K562 (cell line): ENCODE results near the gene CD3D. TPM values are rescaled to one million over a fixed set of nuclear protein-coding genes. Genes with fewer than 3 reads are reported as not detected.

Experiments used
- COPS2 ChIP-seq: fragments of 450-650 bp; conservative IDR thresholded peaks from 2 replicates; pipeline ENCODE4 v1.6.1; 2016; ENCODE audit warnings: mild to moderate bottlenecking, moderate library complexity
- DACH1 ChIP-seq: fragments of 450-650 bp; IDR thresholded peaks from 2 replicates; pipeline ENCODE4 v1.6.1; 2018; ENCODE audit not compliant: partially characterized antibody
- E4F1 ChIP-seq: fragments of 250-450 bp; sonication (Bioruptor Pico); IDR thresholded peaks from 2 replicates; pipeline ENCODE4 v1.5.0; 2021; ENCODE audit warnings: mild to moderate bottlenecking, borderline replicate concordance
- FOSL1 ChIP-seq: fragments of 200-800 bp; sonication (Bioruptor generic); conservative IDR thresholded peaks from 2 replicates; pipeline ENCODE4 v1.6.1; 2016; ENCODE audit warnings: missing genetic modification characterization, missing compliant biosample characterization
- FOXK2 ChIP-seq, 2 experiments: fragments of 450-650 bp; IDR thresholded peaks in 1 of 2; conservative IDR thresholded peaks in 1 of 2; 2 replicates each; pipeline ENCODE4 v1.6.1; 2016; ENCODE audit warnings: low read depth in 2 of 2, mild to moderate bottlenecking in 1 of 2
- STAG1 ChIP-seq: sonication (generic); formaldehyde crosslinking; IDR thresholded peaks from 2 replicates; pipeline ENCODE4 v1.5.0; 2020; ENCODE audit warnings: missing genetic modification reagents, borderline replicate concordance
- TCF7 ChIP-seq: sonication (generic); IDR thresholded peaks from 2 replicates; pipeline ENCODE4 v1.6.1; 2016; ENCODE audit warnings: antibody characterized with exemption, borderline replicate concordance
- TFE3 ChIP-seq: fragments of 450-650 bp; formaldehyde crosslinking; IDR thresholded peaks from 2 replicates; pipeline ENCODE4 v1.4.0; 2020; ENCODE audit warnings: mild to moderate bottlenecking, mixed read lengths
- ZC3H4 ChIP-seq: sonication (generic); formaldehyde crosslinking; IDR thresholded peaks from 2 replicates; pipeline ENCODE4 v1.9.0; 2021; ENCODE audit warnings: missing genetic modification reagents, borderline replicate concordance
- ZNF24 ChIP-seq: fragments of 450-650 bp; IDR thresholded peaks from 2 replicates; pipeline ENCODE4 v1.6.1; 2016
- ZNF282 ChIP-seq: sonication (generic); formaldehyde crosslinking; IDR thresholded peaks from 2 replicates; pipeline ENCODE4 v1.8.1; 2023; ENCODE audit warnings: missing genetic modification reagents
- polyA plus RNA-seq, 8 experiments: library from polyadenylated mRNA; depleted of rRNA in 4 of 8; stranded (reverse) in 5 of 8; unstranded in 3 of 8; fragments of >200 nt; fragmentation: Nextera tagmentation in 2 of 8; fragmentation: Illumina TruSeq in 1 of 8; extraction: Ambion mirVana in 2 of 8; extraction: Trizol in 1 of 8; gene quantifications; 2 replicates each; pipeline versions ENCODE4 v1.2.1 to v1.2.3, GENCODE V29; 2011 to 2014; ENCODE audit warnings: inconsistent platforms in 1 of 8, missing spikeins in 1 of 8
- total RNA-seq, 7 experiments: library from RNA; depleted of rRNA in 6 of 7; stranded (reverse); fragments of >200 nt in 6 of 7; fragmentation: Illumina TruSeq in 2 of 7; extraction: Trizol in 2 of 7; gene quantifications; 2 replicates each; pipeline versions ENCODE4 v1.2.1 to v1.2.3, GENCODE V29; 2011 to 2021; ENCODE audit warnings: low replicate concordance in 1 of 7
- TF ChIP-seq, protein P1 (sequence below): sonication (generic); formaldehyde crosslinking; IDR thresholded peaks from 2 replicates; pipeline ENCODE4 v1.8.1; 2023; ENCODE audit warnings: mild to moderate bottlenecking, missing genetic modification reagents
- TF ChIP-seq, protein P2 (sequence below): fragments of 200-400 bp; formaldehyde crosslinking; IDR thresholded peaks from 2 replicates; pipeline ENCODE4 v1.6.1; 2017; ENCODE audit warnings: mild to moderate bottlenecking, low read depth, low read length, moderate library complexity
- TF ChIP-seq, protein P3 (sequence below): fragments of 250-450 bp; sonication (Bioruptor Pico); IDR thresholded peaks from 2 replicates; pipeline ENCODE4 v1.5.0; 2021; ENCODE audit warnings: mild to moderate bottlenecking, moderate library complexity

CD3D gene
- total and polyA plus RNA-seq, 9 of the 15 experiments (the other 6 are each of a cell fraction or from before 2014, with no cell fraction given) = 36.2 to 238 (median 67.1) TPM

- TF ChIP-seq E4F1 (CRISPR knock-in tag) = no peak
- TF ChIP-seq TFE3 (CRISPR knock-in tag) = no peak
- TF ChIP-seq FOSL1 (tag) = peak; percentile 49; the same call in 1 of the 2 replicates
- TF ChIP-seq, protein P1, sequence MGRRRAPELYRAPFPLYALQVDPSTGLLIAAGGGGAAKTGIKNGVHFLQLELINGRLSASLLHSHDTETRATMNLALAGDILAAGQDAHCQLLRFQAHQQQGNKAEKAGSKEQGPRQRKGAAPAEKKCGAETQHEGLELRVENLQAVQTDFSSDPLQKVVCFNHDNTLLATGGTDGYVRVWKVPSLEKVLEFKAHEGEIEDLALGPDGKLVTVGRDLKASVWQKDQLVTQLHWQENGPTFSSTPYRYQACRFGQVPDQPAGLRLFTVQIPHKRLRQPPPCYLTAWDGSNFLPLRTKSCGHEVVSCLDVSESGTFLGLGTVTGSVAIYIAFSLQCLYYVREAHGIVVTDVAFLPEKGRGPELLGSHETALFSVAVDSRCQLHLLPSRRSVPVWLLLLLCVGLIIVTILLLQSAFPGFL (CRISPR knock-in tag) = no peak
- no peak for TF ChIP-seq ZC3H4 (CRISPR knock-in tag)
- TF ChIP-seq ZNF24 = no peak
- TF ChIP-seq, protein P2, sequence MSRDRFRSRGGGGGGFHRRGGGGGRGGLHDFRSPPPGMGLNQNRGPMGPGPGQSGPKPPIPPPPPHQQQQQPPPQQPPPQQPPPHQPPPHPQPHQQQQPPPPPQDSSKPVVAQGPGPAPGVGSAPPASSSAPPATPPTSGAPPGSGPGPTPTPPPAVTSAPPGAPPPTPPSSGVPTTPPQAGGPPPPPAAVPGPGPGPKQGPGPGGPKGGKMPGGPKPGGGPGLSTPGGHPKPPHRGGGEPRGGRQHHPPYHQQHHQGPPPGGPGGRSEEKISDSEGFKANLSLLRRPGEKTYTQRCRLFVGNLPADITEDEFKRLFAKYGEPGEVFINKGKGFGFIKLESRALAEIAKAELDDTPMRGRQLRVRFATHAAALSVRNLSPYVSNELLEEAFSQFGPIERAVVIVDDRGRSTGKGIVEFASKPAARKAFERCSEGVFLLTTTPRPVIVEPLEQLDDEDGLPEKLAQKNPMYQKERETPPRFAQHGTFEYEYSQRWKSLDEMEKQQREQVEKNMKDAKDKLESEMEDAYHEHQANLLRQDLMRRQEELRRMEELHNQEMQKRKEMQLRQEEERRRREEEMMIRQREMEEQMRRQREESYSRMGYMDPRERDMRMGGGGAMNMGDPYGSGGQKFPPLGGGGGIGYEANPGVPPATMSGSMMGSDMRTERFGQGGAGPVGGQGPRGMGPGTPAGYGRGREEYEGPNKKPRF = no peak
- TF ChIP-seq, protein P3, sequence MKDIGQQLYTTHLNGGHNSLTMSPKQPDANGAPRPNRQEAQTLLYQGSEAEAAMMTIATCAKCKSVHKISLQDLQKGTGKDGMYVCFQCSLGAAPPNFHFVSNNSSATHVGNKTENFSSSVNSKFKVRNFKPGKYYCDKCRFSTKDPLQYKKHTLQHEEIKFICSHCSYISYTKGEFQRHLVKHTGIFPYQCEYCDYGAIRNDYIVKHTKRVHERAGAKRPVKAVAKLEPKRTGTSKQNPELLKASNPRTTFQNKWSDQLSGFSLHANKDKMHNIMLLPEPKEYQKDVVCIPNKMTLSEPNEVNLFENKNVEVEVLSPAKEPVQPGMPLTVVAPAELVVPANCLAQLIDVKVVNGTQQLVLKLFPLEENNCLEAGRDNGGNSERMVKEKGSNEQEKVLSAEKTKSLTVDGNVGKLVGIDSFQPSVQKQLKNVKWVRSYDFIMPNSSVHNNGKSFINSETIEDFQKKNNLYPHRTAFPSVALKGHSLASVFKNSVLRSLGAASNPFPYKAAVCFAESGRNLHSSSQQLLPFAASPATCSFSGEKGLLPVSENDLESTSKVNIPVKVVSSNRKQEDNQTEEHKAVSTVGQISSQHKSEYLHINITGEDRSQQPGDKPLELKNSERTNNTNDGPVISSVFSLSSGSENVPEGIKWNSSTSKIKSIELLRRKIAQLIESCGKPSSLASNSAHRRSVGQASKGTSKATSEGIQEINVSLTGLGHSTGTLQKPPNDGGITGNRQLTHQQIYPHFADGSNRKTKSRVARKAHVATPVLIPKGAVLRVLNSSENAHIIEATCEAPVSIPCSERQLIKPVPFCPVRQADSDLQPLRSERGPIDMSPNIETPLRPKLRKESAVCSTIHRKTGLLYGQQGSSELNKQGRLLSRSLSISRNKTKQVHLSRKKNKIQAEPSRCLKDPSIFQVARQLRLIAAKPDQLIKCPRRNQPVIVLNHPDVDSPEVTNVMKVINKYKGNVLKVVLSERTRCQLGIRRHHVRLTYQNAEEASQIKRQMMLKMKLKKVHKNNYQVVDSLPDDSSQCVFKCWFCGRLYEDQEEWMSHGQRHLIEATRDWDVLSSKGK (CRISPR knock-in tag) = no peak
- no peak for TF ChIP-seq COPS2
- no peak for TF ChIP-seq ZNF282 (CRISPR knock-in tag)
- TF ChIP-seq DACH1 = peak; percentile 25
- TF ChIP-seq STAG1 (CRISPR knock-in tag) = no peak
- TF ChIP-seq FOXK2 (conservative IDR thresholded peaks at IDR 0.05 in 1 of 2, IDR thresholded peaks at IDR 0.05 in 1 of 2; ENCODE audit: low read depth in 2 of 2) = peak; percentile 85 to 89
- TF ChIP-seq TCF7 = no peak
Measured at GRCh38 chr11:118359295-118359958, 16.9 kb upstream of the CD3D start, which contains the start of gene UBE4A (continued).
